SK-N-SH (cell line): Measurements from ENCODE around the gene CXCR3. TPM values are rescaled to one million over a fixed set of nuclear protein-coding genes. Genes with fewer than 3 reads are reported as not detected.

Source experiments
- CTCF ChIA-PET: fragments of 300-600, 350-600 bp; formaldehyde crosslinking; extraction: SDS; loops from one replicate; lab custom pipeline; 2021; lab: Yijun Ruan, JAX
- POLR2A ChIA-PET: fragments of 350-600 bp; sonication (Branson Sonifier 250); formaldehyde crosslinking; extraction: SDS; loops from one replicate; lab custom pipeline; 2020; ENCODE audit warnings: antibody characterized with exemption, inconsistent platforms; lab: Yijun Ruan, JAX
- DNase-seq: peaks from one replicate; pipeline ENCODE4 v3.0.0; 2012
- H2AFZ ChIP-seq: fragments of 200-600 bp; sonication (generic); 2 replicates; pipeline ENCODE4 v1.8.1; 2016; ENCODE audit warnings: antibody characterized with exemption, mild to moderate bottlenecking, low read depth
- H3F3A ChIP-seq: fragments of 200-600 bp; sonication (generic); replicated peaks from 2 replicates; pipeline ENCODE3; 2016; ENCODE audit warnings: antibody characterized with exemption, mild to moderate bottlenecking; ENCODE audit not compliant: insufficient read depth
- H3K27ac ChIP-seq, 2 experiments: fragments of 200-500 bp in 1 of 2; fragments of 200-600 bp in 1 of 2; sonication (Bioruptor generic) in 1 of 2; sonication (generic), shearing (Covaris generic) in 1 of 2; 2 replicates each; pipeline versions ENCODE4 v1.5.1 to v1.6.1; 2014 to 2016; ENCODE audit warnings: low read depth in 2 of 2, inconsistent platforms in 1 of 2, low read length in 1 of 2, mild to moderate bottlenecking in 1 of 2, mixed read lengths in 1 of 2
- H3K27me3 ChIP-seq: fragments of 200-600 bp; sonication (generic), shearing (Covaris generic); 2 replicates; pipeline ENCODE4 v1.6.1; 2016; ENCODE audit warnings: mixed run types; ENCODE audit not compliant: insufficient read depth
- H3K36me3 ChIP-seq, 2 experiments: fragments of 200-500 bp in 1 of 2; fragments of 200-600 bp in 1 of 2; sonication (Bioruptor generic) in 1 of 2; sonication (generic) in 1 of 2; replicated peaks in 1 of 2; 2 replicates each; pipeline versions ENCODE3 to v1.5.1; 2014 to 2016; ENCODE audit warnings: low read length in 1 of 2, mild to moderate bottlenecking in 1 of 2; ENCODE audit not compliant: insufficient read depth in 2 of 2, control insufficient read depth in 1 of 2
- H3K4me1 ChIP-seq, 2 experiments: fragments of 200-500 bp in 1 of 2; fragments of 200-600 bp in 1 of 2; sonication (Bioruptor generic) in 1 of 2; sonication (generic), shearing (Covaris generic) in 1 of 2; 2 replicates each; pipeline versions ENCODE4 v1.5.1 to v1.6.1; 2014 to 2016; ENCODE audit warnings: low read depth in 1 of 2, low read length in 1 of 2, mixed run types in 1 of 2; ENCODE audit not compliant: insufficient read depth in 2 of 2, control insufficient read depth in 1 of 2
- H3K4me2 ChIP-seq: fragments of 200-600 bp; sonication (generic), shearing (Covaris generic); 2 replicates; pipeline ENCODE4 v1.6.1; 2017; ENCODE audit warnings: mixed run types
- H3K4me3 ChIP-seq, 2 experiments: fragments of 200-500 bp in 1 of 2; fragments of 200-600 bp in 1 of 2; sonication (Bioruptor generic) in 1 of 2; sonication (generic), shearing (Covaris generic) in 1 of 2; 2 replicates each; pipeline versions ENCODE4 v1.5.1 to v1.8.1; 2014 to 2016; ENCODE audit warnings: low read depth in 2 of 2, inconsistent platforms in 1 of 2, low read length in 1 of 2, mild to moderate bottlenecking in 1 of 2, mixed read lengths in 1 of 2, moderate library complexity in 1 of 2
- H3K79me2 ChIP-seq: fragments of 200-600 bp; sonication (generic); 2 replicates; pipeline ENCODE4 v1.8.1; 2017; ENCODE audit warnings: mild to moderate bottlenecking; ENCODE audit not compliant: insufficient read depth
- H3K9ac ChIP-seq: fragments of 200-600 bp; sonication (generic); 2 replicates; pipeline ENCODE4 v1.6.1; 2017; ENCODE audit warnings: mixed run types
- H3K9me2 ChIP-seq: fragments of 200-600 bp; sonication (generic); 2 replicates; pipeline ENCODE4 v1.6.1; 2017; ENCODE audit warnings: mixed run types
- H3K9me3 ChIP-seq: fragments of 200-600 bp; sonication (generic); 2 replicates; pipeline ENCODE4 v1.6.1; 2017; ENCODE audit warnings: mixed run types, mild to moderate bottlenecking, moderate library complexity
- H4K20me1 ChIP-seq: fragments of 200-600 bp; sonication (generic); 2 replicates; pipeline ENCODE4 v1.6.1; 2017; ENCODE audit warnings: mild to moderate bottlenecking, mixed run types; ENCODE audit not compliant: insufficient read depth
- CHD2 ChIP-seq: fragments of 150-350 bp; IDR thresholded peaks from 2 replicates; pipeline ENCODE4 v1.6.1; 2018; ENCODE audit warnings: low read length; ENCODE audit not compliant: partially characterized antibody
- ELF1 ChIP-seq: IDR thresholded peaks from 2 replicates; pipeline ENCODE4 v1.4.0; 2012
- EP300 ChIP-seq, 2 experiments: IDR thresholded peaks; 2 replicates each; pipeline versions ENCODE4 v1.4.0 to v1.6.1; 2012; ENCODE audit warnings: borderline replicate concordance in 1 of 2, low read depth in 1 of 2, low read length in 1 of 2
- FOSL2 ChIP-seq: IDR thresholded peaks from 2 replicates; pipeline ENCODE4 v1.4.0; 2012; ENCODE audit warnings: low read depth, mild to moderate bottlenecking, moderate library complexity, borderline replicate concordance
- GATA2 ChIP-seq: sonication (generic); formaldehyde crosslinking; IDR thresholded peaks from 2 replicates; pipeline ENCODE4 v1.5.0; 2020; ENCODE audit warnings: mild to moderate bottlenecking, missing genetic modification reagents
- JUND ChIP-seq: IDR thresholded peaks from 2 replicates; pipeline ENCODE4 v1.4.0; 2012
- MAX ChIP-seq: IDR thresholded peaks from 2 replicates; pipeline ENCODE4 v1.4.0; 2012; ENCODE audit warnings: low read depth
- NRF1 ChIP-seq: IDR thresholded peaks from 2 replicates; pipeline ENCODE4 v1.6.1; 2012; ENCODE audit warnings: low read depth, mild to moderate bottlenecking, low read length
- REST ChIP-seq: IDR thresholded peaks from 2 replicates; pipeline ENCODE4 v1.6.1; 2012; ENCODE audit warnings: mild to moderate bottlenecking, low read depth, low read length, moderate library complexity
- RFX5 ChIP-seq: IDR thresholded peaks from 2 replicates; pipeline ENCODE4 v1.6.1; 2012; ENCODE audit warnings: mild to moderate bottlenecking, improper control_type of control experiment, low read length
- SMC3 ChIP-seq: IDR thresholded peaks from 2 replicates; pipeline ENCODE4 v1.6.1; 2012; ENCODE audit warnings: low read depth, low read length, improper control_type of control experiment
- TCF12 ChIP-seq: IDR thresholded peaks from 2 replicates; pipeline ENCODE4 v1.4.0; 2012
- USF2 ChIP-seq: fragments of 150-350 bp; IDR thresholded peaks from 2 replicates; pipeline ENCODE4 v1.6.1; 2017; ENCODE audit warnings: antibody characterized with exemption, low read length, low read depth, borderline replicate concordance
- YY1 ChIP-seq: IDR thresholded peaks from 2 replicates; pipeline ENCODE4 v1.4.0; 2012; ENCODE audit warnings: low read depth, mild to moderate bottlenecking
- WGBS: methylation state at CpG from one replicate; pipeline ENCODE4 v1.1.6; 2017; ENCODE audit warnings: low lambda C conversion rate; 5-methylcytosine and 5-hydroxymethylcytosine counted together
- polyA plus RNA-seq, 3 experiments: library from polyadenylated mRNA; depleted of rRNA; stranded (reverse); fragments of >200 nt; gene quantifications; 2 replicates each; pipeline ENCODE4 v1.2.3, GENCODE V29; 2012
- TF ChIP-seq, protein P1 (sequence below): IDR thresholded peaks from 2 replicates; pipeline ENCODE4 v1.4.0; 2012; ENCODE audit warnings: low read depth, borderline replicate concordance
- TF ChIP-seq, protein P2 (sequence below): IDR thresholded peaks from 2 replicates; pipeline ENCODE4; 2012
- TF ChIP-seq, protein P3 (sequence below): fragments of 150-350 bp; IDR thresholded peaks from 2 replicates; pipeline ENCODE4 v1.6.1; 2016; ENCODE audit warnings: mild to moderate bottlenecking, low read depth, low read length

The CXCR3 gene
- polyA plus RNA-seq, 1 of the 3 experiments (the other 2 are of a cell fraction) = not detected

GRCh38 chrX:71632923-71633657 lies 14.8 kb upstream of the CXCR3 start (continued):
- TF ChIP-seq FOSL2 (no peak), JUND (no peak), CHD2 (no peak), RFX5 (no peak), SMC3 (no peak), MAX (no peak), EP300 (IDR thresholded peaks at IDR 0.05; ENCODE audit: borderline replicate concordance in 1 of 2, low read depth in 1 of 2, low read length in 1 of 2) (no peak), REST (no peak)

DNA sequence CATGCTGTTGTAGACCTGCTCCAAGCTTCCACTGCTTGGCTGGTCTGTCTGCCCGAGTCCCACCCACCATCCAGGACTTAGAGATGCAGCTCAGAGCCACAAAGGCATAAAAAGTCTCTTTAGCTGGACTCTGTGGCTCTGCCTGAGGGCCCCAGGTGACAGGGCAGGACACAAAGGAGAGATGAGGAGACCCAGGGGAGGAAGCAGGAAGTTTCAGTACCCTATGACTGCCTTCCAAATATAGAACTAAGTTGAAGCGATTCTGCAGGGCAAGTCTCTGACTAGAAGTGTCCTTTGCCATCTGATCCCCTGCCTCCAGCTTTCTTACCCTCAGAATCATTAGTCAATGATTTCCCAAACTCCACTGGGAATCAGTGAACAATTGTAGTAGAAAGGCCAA lies 11.2 kb upstream of the CXCR3 start:
- no peaks in the 10 kb centered on the region for H3K4me1 ChIP-seq
- POLR2A ChIA-PET = no interaction called here
- no peaks in the 10 kb centered on the region for H3F3A ChIP-seq
- H4K20me1 ChIP-seq = no peaks in the 10 kb centered on the region
- H3K9me3 ChIP-seq = no peaks in the 10 kb centered on the region
- H3K4me2 ChIP-seq = no peak overlapping the region
- H3K4me3 ChIP-seq = no peak overlapping the region
- no peaks in the 10 kb centered on the region; the same call in 1 of the 2 replicates for H3K27me3 ChIP-seq
- no peak overlapping the region for H3K27ac ChIP-seq
- no peak overlapping the region for H3K9ac ChIP-seq
- no peak overlapping the region for H2AFZ ChIP-seq
- H3K36me3 ChIP-seq = no peaks in the 10 kb centered on the region
- no peaks in the 10 kb centered on the region for H3K9me2 ChIP-seq
- WGBS = 28% methylated on average over 2 of the region's 2 CpGs
- CTCF ChIA-PET = interaction anchor here (0.6 kb wide), 1 partner anchor 24 kb away, joined by 3 read pairs; no protein-coding TSS in a partner anchor
- no peak for DNase-seq
- no peaks in the 10 kb centered on the region for H3K79me2 ChIP-seq
- TF ChIP-seq TCF12 (no peak), ELF1 (no peak), YY1 (no peak), NRF1 (no peak), GATA2 (CRISPR knock-in tag) (no peak), MAX (no peak), EP300 (IDR thresholded peaks at IDR 0.05; ENCODE audit: borderline replicate concordance in 1 of 2, low read depth in 1 of 2, low read length in 1 of 2) (no peak), JUND (no peak), USF2 (no peak)
- TF ChIP-seq, protein P1, sequence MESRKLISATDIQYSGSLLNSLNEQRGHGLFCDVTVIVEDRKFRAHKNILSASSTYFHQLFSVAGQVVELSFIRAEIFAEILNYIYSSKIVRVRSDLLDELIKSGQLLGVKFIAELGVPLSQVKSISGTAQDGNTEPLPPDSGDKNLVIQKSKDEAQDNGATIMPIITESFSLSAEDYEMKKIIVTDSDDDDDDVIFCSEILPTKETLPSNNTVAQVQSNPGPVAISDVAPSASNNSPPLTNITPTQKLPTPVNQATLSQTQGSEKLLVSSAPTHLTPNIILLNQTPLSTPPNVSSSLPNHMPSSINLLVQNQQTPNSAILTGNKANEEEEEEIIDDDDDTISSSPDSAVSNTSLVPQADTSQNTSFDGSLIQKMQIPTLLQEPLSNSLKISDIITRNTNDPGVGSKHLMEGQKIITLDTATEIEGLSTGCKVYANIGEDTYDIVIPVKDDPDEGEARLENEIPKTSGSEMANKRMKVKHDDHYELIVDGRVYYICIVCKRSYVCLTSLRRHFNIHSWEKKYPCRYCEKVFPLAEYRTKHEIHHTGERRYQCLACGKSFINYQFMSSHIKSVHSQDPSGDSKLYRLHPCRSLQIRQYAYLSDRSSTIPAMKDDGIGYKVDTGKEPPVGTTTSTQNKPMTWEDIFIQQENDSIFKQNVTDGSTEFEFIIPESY = no peak
- TF ChIP-seq, protein P2, sequence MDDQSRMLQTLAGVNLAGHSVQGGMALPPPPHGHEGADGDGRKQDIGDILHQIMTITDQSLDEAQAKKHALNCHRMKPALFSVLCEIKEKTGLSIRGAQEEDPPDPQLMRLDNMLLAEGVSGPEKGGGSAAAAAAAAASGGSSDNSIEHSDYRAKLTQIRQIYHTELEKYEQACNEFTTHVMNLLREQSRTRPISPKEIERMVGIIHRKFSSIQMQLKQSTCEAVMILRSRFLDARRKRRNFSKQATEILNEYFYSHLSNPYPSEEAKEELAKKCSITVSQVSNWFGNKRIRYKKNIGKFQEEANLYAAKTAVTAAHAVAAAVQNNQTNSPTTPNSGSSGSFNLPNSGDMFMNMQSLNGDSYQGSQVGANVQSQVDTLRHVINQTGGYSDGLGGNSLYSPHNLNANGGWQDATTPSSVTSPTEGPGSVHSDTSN = no peak
- TF ChIP-seq, protein P3, sequence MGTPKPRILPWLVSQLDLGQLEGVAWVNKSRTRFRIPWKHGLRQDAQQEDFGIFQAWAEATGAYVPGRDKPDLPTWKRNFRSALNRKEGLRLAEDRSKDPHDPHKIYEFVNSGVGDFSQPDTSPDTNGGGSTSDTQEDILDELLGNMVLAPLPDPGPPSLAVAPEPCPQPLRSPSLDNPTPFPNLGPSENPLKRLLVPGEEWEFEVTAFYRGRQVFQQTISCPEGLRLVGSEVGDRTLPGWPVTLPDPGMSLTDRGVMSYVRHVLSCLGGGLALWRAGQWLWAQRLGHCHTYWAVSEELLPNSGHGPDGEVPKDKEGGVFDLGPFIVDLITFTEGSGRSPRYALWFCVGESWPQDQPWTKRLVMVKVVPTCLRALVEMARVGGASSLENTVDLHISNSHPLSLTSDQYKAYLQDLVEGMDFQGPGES = no peak
